Medulla oblongata (tissue), 1 donor: ENCODE results near the gene LCLAT1.

Source experiments
- DNase-seq: peaks from one replicate; pipeline ENCODE4 v3.0.0-alpha.2; 2015; ENCODE audit errors: extremely low spot score

Gene LCLAT1

GRCh38 chr2:30447149-30448045 is at the start of gene LCLAT1:
Gene LCLAT1 (plus strand): TSS chr2:30447246. CDS start chr2:30525591, 78,345 bp downstream.
- peak; percentile 61 for DNase-seq

GRCh38 chr2:30398084-30398873 is 48.8 kb upstream of the LCLAT1 start:
- DNase-seq: no peak

GRCh38 chr2:30400151-30400954 is 46.7 kb upstream of the LCLAT1 start:
- no peak for DNase-seq

- DNase-seq: no peak
Measured at GRCh38 chr2:30402441-30403182, 44.4 kb upstream of the LCLAT1 start.

- DNase-seq: no peak
Measured at GRCh38 chr2:30403592-30404312, 43.3 kb upstream of the LCLAT1 start.

- DNase-seq: no peak
Measured at GRCh38 chr2:30404319-30405259, 42.5 kb upstream of the LCLAT1 start.

- no peak for DNase-seq
Measured at GRCh38 chr2:30405260-30405605, 41.8 kb upstream of the LCLAT1 start.

- no peak for DNase-seq
Measured at GRCh38 chr2:30406853-30407252, 40.2 kb upstream of the LCLAT1 start.

- DNase-seq: no peak
Measured at GRCh38 chr2:30408961-30409387, 38.1 kb upstream of the LCLAT1 start.

GRCh38 chr2:30410217-30410616 is 36.8 kb upstream of the LCLAT1 start:
- DNase-seq: no peak

GRCh38 chr2:30412047-30412683 is 34.9 kb upstream of the LCLAT1 start:
- no peak for DNase-seq

- DNase-seq: no peak
Measured at GRCh38 chr2:30412684-30413570, 34.1 kb upstream of the LCLAT1 start.

GRCh38 chr2:30414961-30415360 is 32.1 kb upstream of the LCLAT1 start:
- DNase-seq: no peak

- DNase-seq: peak; percentile 44
Measured at GRCh38 chr2:30417253-30417652, 29.8 kb upstream of the LCLAT1 start.

- DNase-seq: no peak
Measured at GRCh38 chr2:30421026-30421603, 25.9 kb upstream of the LCLAT1 start.

GRCh38 chr2:30421604-30422443 is 25.2 kb upstream of the LCLAT1 start:
- DNase-seq: no peak
